Measurements from ENCODE around the gene AHRR.
"Not testable (repeated sequence)": the region's sequence is repeated elsewhere in the genome, so short reads cannot be mapped to it uniquely, and the experiment has no call there.

Gene AHRR

GRCh38 chr5:399296-400281, 78.1 kb downstream of the AHRR start:
- no peaks in the 10 kb centered on the region for H3K36me3 ChIP-seq
- H3K9ac ChIP-seq: peak overlapping the region; percentile 72
- no peak for TF ChIP-seq Cebpa-rat (IDR thresholded peaks at IDR 0.05)
- peak overlapping the region; percentile 51 for H3K4me3 ChIP-seq
- no peaks in the 10 kb centered on the region for H4K20me1 ChIP-seq
- peaks cover 90% of the 10 kb centered on the region for H3K4me1 ChIP-seq
- H3K27ac ChIP-seq: peak overlapping the region; percentile 84
- H3K9me3 ChIP-seq: no peaks in the 10 kb centered on the region
- H3K4me2 ChIP-seq: peak overlapping the region; percentile 95
- no peaks in the 10 kb centered on the region for H3K27me3 ChIP-seq

GRCh38 chr5:400282-401145, 79.0 kb downstream of the AHRR start:
- Histone ChIP-seq H3K36me3 (no peaks in the 10 kb centered on the region), H3K4me1 (peaks cover 90% of the 10 kb centered on the region), H3K4me3 (peak overlapping the region; percentile 51), H3K4me2 (peak overlapping the region; percentile 95), H3K27me3 (no peaks in the 10 kb centered on the region), H3K9me3 (no peaks in the 10 kb centered on the region), H4K20me1 (no peaks in the 10 kb centered on the region), H3K27ac (peak overlapping the region; percentile 84), H3K9ac (peak overlapping the region; percentile 35; the same call in 1 of the 2 replicates)
- no peak for TF ChIP-seq Cebpa-rat (IDR thresholded peaks at IDR 0.05)

GRCh38 chr5:401146-402034, 79.9 kb downstream of the AHRR start:
- no peaks in the 10 kb centered on the region for H3K27me3 ChIP-seq
- no peaks in the 10 kb centered on the region for H3K36me3 ChIP-seq
- H3K9ac ChIP-seq: no peak overlapping the region
- TF ChIP-seq Cebpa-rat (IDR thresholded peaks at IDR 0.05): no peak
- H3K4me3 ChIP-seq: no peak overlapping the region
- no peaks in the 10 kb centered on the region for H3K9me3 ChIP-seq
- H3K27ac ChIP-seq: peak overlapping the region; percentile 46; the same call in 1 of the 2 replicates
- no peaks in the 10 kb centered on the region for H4K20me1 ChIP-seq
- H3K4me2 ChIP-seq: peak overlapping the region; percentile 95
- H3K4me1 ChIP-seq: peaks cover 90% of the 10 kb centered on the region

- not testable (repeated sequence) for H3K9me3 ChIP-seq, H3K27me3 ChIP-seq, H3K36me3 ChIP-seq, H4K20me1 ChIP-seq, H3K27ac ChIP-seq, H3K4me3 ChIP-seq, H3K9ac ChIP-seq
- H3K4me1 ChIP-seq: peaks cover 91% of the 10 kb centered on the region
- peak overlapping the region; percentile 95 for H3K4me2 ChIP-seq
These were observed 80.7 kb downstream of the AHRR start for GRCh38 chr5:402219-402614.

- H3K9me3 ChIP-seq: no peaks in the 10 kb centered on the region
- H3K9ac ChIP-seq: no peak overlapping the region
- no peak overlapping the region for H3K4me3 ChIP-seq
- no peaks in the 10 kb centered on the region for H3K36me3 ChIP-seq
- no peaks in the 10 kb centered on the region for H4K20me1 ChIP-seq
- TF ChIP-seq Cebpa-rat (IDR thresholded peaks at IDR 0.05): peak; percentile 74
- H3K27me3 ChIP-seq: no peaks in the 10 kb centered on the region
- H3K4me1 ChIP-seq: peaks cover 88% of the 10 kb centered on the region
- 0 out of 2 replicates have a peak overlapping the region, but pooled peaks have one; percentile 18 for H3K27ac ChIP-seq
- peak overlapping the region; percentile 95 for H3K4me2 ChIP-seq
These were observed 81.3 kb downstream of the AHRR start for GRCh38 chr5:402615-403359.

GRCh38 chr5:403995-404394, 82.5 kb downstream of the AHRR start:
- Histone ChIP-seq H4K20me1 (no peaks in the 10 kb centered on the region), H3K36me3 (no peaks in the 10 kb centered on the region), H3K4me1 (peaks cover 76% of the 10 kb centered on the region), H3K9ac (no peak overlapping the region), H3K4me3 (0 out of 2 replicates have a peak overlapping the region, but pooled peaks have one; percentile 1), H3K9me3 (no peaks in the 10 kb centered on the region), H3K27ac (no peak overlapping the region), H3K27me3 (no peaks in the 10 kb centered on the region), H3K4me2 (peak overlapping the region; percentile 95)
- no peak for TF ChIP-seq Cebpa-rat (IDR thresholded peaks at IDR 0.05)

- no peak overlapping the region for H3K4me3 ChIP-seq
- no peak overlapping the region for H3K9ac ChIP-seq
- no peaks in the 10 kb centered on the region for H4K20me1 ChIP-seq
- no peaks in the 10 kb centered on the region for H3K36me3 ChIP-seq
- H3K27me3 ChIP-seq: no peaks in the 10 kb centered on the region
- no peak overlapping the region for H3K27ac ChIP-seq
- peaks cover 69% of the 10 kb centered on the region for H3K4me1 ChIP-seq
- H3K9me3 ChIP-seq: no peaks in the 10 kb centered on the region
- no peak for TF ChIP-seq Cebpa-rat (IDR thresholded peaks at IDR 0.05)
- H3K4me2 ChIP-seq: peak overlapping the region; percentile 95
These were observed 83.2 kb downstream of the AHRR start for GRCh38 chr5:404666-405241.

GRCh38 chr5:405421-405820, 83.9 kb downstream of the AHRR start:
- Histone ChIP-seq H3K4me2 (peak overlapping the region; percentile 95; the same call in 1 of the 2 replicates), H4K20me1 (no peaks in the 10 kb centered on the region), H3K9ac (no peak overlapping the region), H3K36me3 (no peaks in the 10 kb centered on the region), H3K27me3 (no peaks in the 10 kb centered on the region), H3K4me1 (peaks cover 62% of the 10 kb centered on the region), H3K27ac (no peak overlapping the region), H3K9me3 (no peaks in the 10 kb centered on the region), H3K4me3 (no peak overlapping the region)
- no peak for TF ChIP-seq Cebpa-rat (IDR thresholded peaks at IDR 0.05)

Data from BLaER1 (cell line).